Pancreas (tissue), 10 donors: Measurements from ENCODE around the gene SEC61A2. TPM values are rescaled to one million over a fixed set of nuclear protein-coding genes. Genes with fewer than 3 reads are reported as not detected.

ENCODE experiments used
- ATAC-seq, 4 donors: fragments of 200-7000 bp; cut with Tn5 transposase; one replicate each; pipeline versions ENCODE4 v1.8.0 to v1.9.1; 2020; ENCODE audit warnings: mild to moderate bottlenecking in 4 of 4, moderate library complexity in 4 of 4
- DNase-seq, 6 donors: peaks; one replicate each; pipeline ENCODE4 v3.0.0-alpha.2; 2020
- FAIRE-seq: peaks from 2 replicates; lab custom pipeline; 2012; peaks lifted over from hg19 to GRCh38; lab: Jason Lieb, UNC
- H3K27ac ChIP-seq, 4 donors: fragments of 200-600 bp; sonication (generic); 1 replicate in 3 of 4; 2 replicates in 1 of 4; pipeline versions ENCODE4 v1.5.0 to v1.8.0; 2020
- H3K27me3 ChIP-seq, 4 donors: fragments of 200-600 bp; one replicate each; pipeline ENCODE4 v1.8.0; 2021
- H3K36me3 ChIP-seq, 3 donors: fragments of 200-600 bp; sonication (generic) in 1 of 3; one replicate each; pipeline versions ENCODE4 v1.5.0 to v1.8.0; 2020 to 2021
- H3K4me1 ChIP-seq, 3 donors: fragments of 200-600 bp; one replicate each; pipeline ENCODE4 v1.8.0; 2021
- H3K4me3 ChIP-seq, 4 donors: fragments of 200-600 bp; sonication (generic) in 2 of 4; one replicate each; pipeline versions ENCODE4 v1.5.0 to v1.8.0; 2020 to 2021
- H3K9me3 ChIP-seq, 4 donors: fragments of 200-600 bp; one replicate each; pipeline ENCODE4 v1.8.0; 2021
- WGBS, 2 donors: extraction: QIAGEN DNeasy Blood & Tissue Kit; methylation state at CpG; one replicate each; pipeline ENCODE4 v1.1.7; 2013; 5-methylcytosine and 5-hydroxymethylcytosine counted together
- intact Hi-C, 3 donors: fragments of 100-400 bp; cut with DNase I; formaldehyde crosslinking; loops; one replicate each; pipeline versions ENCODE4 v1.11.1 to v1.14.2; 2022
- polyA plus RNA-seq, 2 donors: library from polyadenylated mRNA; stranded (reverse); fragments of 200-250 nt; gene quantifications; one replicate each; pipeline ENCODE4 v1.2.3, GENCODE V29; 2013
- total RNA-seq, 6 donors: library from RNA; stranded (reverse); fragmentation: NEBNext Ultra II Directional in 4 of 6; extraction: Animal tissue kit (Norgen Biotek cat#: 25700) in 4 of 6; gene quantifications; one replicate each; pipeline versions ENCODE4 v1.2.1 to v1.2.4, GENCODE V29; 2021 to 2023
- TF ChIP-seq, protein P1 (sequence below), 4 donors: fragments of 200-600 bp; sonication (generic) in 3 of 4; IDR thresholded peaks; one replicate each; pipeline versions ENCODE4 v1.5.0 to v1.8.0; 2021; ENCODE audit warnings: antibody characterized with exemption in 4 of 4
- donor health status: healthy with polysubstance abuse.
- donor health status: DM: no; HTN: no; CAD: no; lungs with moderate emphysema.
- donor health status: DM: no; HTN: no; CAD: no.
- donor health status: control.
- donor health status: control.
- donor health status: Bipolar disorder and iron deficiency.
- donor health status: DM: yes; HTN: yes; CAD: no.
- donor health status: DM: no; HTN: no; CAD: no.
- donor health status: DM: no; HTN: no; CAD: no.
- donor health status: DM: yes; HTN: yes; CAD: no.

The SEC61A2 gene
- total and polyA plus RNA-seq, 8 donors = 1.1 to 6.4 (median 1.9) TPM

DNA sequence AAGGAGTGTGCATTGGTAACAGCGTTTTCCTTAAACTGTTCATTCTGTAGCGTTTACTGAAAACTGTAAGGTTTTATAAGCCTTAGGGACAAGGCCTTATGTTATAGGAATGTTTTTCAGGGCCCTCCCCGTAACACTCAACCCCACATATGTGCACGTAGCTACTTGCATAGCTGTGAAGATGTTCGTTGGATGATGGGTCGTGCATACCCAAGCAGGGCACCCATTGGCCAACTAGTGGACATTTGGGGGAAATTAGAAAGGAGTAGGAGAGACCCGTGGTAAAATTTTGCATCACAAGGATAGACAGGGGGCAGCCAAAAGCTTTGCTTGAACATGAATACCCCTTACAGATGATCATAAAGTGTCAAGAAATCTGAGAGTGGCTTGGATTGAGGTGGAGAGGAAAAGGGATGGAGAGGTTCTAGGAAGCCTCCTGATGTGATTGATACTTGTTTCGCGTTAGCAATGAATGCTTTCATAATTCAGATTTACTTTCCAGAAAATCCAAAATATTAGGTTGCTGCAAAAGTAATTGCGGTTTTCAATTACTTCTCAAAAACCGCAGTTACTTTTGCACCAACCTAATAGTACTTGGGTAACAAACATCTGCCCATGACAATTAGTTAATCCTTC, 878 bp downstream of the SEC61A2 start:
- ATAC-seq (peak in 2 of 4 donors; percentile 11), DNase-seq (peak in 1 of 6 donors; percentile 27), FAIRE-seq (no peak)
- peak overlapping the region in 1 of 4 donors; percentile 39 for H3K27ac ChIP-seq
- no peaks in the 10 kb centered on the region for H3K27me3 ChIP-seq
- peak overlapping the region; percentile 55 to 95 (median 88) for H3K4me3 ChIP-seq
- TF ChIP-seq, protein P1, sequence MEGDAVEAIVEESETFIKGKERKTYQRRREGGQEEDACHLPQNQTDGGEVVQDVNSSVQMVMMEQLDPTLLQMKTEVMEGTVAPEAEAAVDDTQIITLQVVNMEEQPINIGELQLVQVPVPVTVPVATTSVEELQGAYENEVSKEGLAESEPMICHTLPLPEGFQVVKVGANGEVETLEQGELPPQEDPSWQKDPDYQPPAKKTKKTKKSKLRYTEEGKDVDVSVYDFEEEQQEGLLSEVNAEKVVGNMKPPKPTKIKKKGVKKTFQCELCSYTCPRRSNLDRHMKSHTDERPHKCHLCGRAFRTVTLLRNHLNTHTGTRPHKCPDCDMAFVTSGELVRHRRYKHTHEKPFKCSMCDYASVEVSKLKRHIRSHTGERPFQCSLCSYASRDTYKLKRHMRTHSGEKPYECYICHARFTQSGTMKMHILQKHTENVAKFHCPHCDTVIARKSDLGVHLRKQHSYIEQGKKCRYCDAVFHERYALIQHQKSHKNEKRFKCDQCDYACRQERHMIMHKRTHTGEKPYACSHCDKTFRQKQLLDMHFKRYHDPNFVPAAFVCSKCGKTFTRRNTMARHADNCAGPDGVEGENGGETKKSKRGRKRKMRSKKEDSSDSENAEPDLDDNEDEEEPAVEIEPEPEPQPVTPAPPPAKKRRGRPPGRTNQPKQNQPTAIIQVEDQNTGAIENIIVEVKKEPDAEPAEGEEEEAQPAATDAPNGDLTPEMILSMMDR (IDR thresholded peaks at IDR 0.05) = peak in 1 of 4 donors; percentile 11
- H3K9me3 ChIP-seq = no peaks in the 10 kb centered on the region
- intact Hi-C loops = no loop called here
- no peaks in the 10 kb centered on the region for H3K4me1 ChIP-seq
- no peaks in the 10 kb centered on the region for H3K36me3 ChIP-seq
- WGBS, 2 donors = 31 to 32% methylated on average over 11 of the region's 11 CpGs

DNA sequence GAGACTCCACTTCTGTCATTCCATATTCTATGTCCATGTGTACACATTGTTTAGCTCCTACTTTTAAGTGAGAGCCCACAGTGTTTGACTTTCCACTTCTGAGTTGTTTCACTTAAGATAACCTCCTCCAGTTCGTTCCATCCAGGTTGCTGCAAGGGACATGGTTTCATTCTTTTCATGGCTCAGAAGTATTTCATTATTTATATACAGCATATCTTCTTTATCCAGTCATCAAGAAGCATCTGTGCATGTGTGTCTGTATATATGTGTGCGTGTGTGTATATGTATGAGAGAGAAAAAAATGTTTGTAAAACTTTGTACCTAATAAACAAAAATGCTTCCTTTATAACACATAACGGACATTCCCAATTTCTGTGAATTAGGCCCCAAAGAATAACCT, 6.2 kb downstream of the SEC61A2 start:
- Histone ChIP-seq H3K27me3 (no peaks in the 10 kb centered on the region), H3K9me3 (no peaks in the 10 kb centered on the region), H3K36me3 (peaks cover 0 to 22% (median 0%) of the 10 kb centered on the region in 3 donors), H3K4me3 (no peak overlapping the region), H3K4me1 (no peaks in the 10 kb centered on the region), H3K27ac (no peak overlapping the region)
- DNase-seq (no peak), ATAC-seq (no peak), FAIRE-seq (no peak)
- intact Hi-C loops = no loop called here
- TF ChIP-seq, protein P1 (IDR thresholded peaks at IDR 0.05) = no peak
- WGBS, 2 donors = 71 to 72% methylated on average over 3 of the region's 3 CpGs

DNA sequence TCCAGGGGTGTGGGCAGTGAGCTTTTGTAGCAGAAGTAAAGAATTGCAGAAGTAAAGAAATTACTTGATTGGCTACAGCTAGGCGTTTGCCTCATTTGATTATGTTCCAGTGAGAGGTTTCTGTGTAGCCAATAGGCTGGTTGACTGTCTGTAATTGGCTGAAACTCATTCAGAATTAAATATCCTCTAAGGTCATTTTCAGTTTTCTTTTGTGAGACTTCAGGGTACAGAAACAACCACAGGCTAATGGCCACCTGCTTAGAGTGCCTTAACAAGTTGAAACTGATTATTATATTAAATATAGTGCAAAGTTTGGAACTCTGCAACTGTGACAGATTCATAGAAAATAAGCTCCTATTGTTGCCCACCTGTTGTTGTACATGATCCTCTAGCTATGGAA, 10.6 kb downstream of the SEC61A2 start:
- no peak overlapping the region for H3K4me3 ChIP-seq
- peaks cover 0 to 39% (median 0%) of the 10 kb centered on the region in 3 donors for H3K36me3 ChIP-seq
- no peak overlapping the region for H3K27ac ChIP-seq
- DNase-seq = no peak
- H3K9me3 ChIP-seq = no peaks in the 10 kb centered on the region
- FAIRE-seq = no peak
- TF ChIP-seq, protein P1 (IDR thresholded peaks at IDR 0.05) = no peak
- intact Hi-C loops = no loop called here
- H3K27me3 ChIP-seq = no peaks in the 10 kb centered on the region
- no peak for ATAC-seq
- H3K4me1 ChIP-seq = no peaks in the 10 kb centered on the region
- WGBS, 2 donors = 50 to 92% methylated on average over 1 of the region's 1 CpG

GRCh38 chr10:12144538-12144937, 15.1 kb downstream of the SEC61A2 start:
- H3K36me3 ChIP-seq = peaks cover 0 to 17% (median 0%) of the 10 kb centered on the region in 3 donors
- ATAC-seq (no peak), FAIRE-seq (no peak), DNase-seq (no peak)
- TF ChIP-seq, protein P1 (IDR thresholded peaks at IDR 0.05) = no peak
- no peak overlapping the region for H3K4me3 ChIP-seq
- WGBS, 2 donors = 91 to 92% methylated on average over 3 of the region's 3 CpGs
- intact Hi-C loops = no loop called here
- H3K9me3 ChIP-seq = no peaks in the 10 kb centered on the region
- no peaks in the 10 kb centered on the region for H3K27me3 ChIP-seq
- H3K27ac ChIP-seq = no peak overlapping the region
- no peaks in the 10 kb centered on the region for H3K4me1 ChIP-seq

- no peak for DNase-seq
- 65 to 78% methylated on average over 4 of the region's 4 CpGs for WGBS, 2 donors
- FAIRE-seq = no peak
Observed at GRCh38 chr10:12150163-12150562, 20.7 kb downstream of the SEC61A2 start.

More at GRCh38 chr10:12150163-12150562, 20.7 kb downstream of the SEC61A2 start:
- H3K4me1 ChIP-seq = no peaks in the 10 kb centered on the region
- TF ChIP-seq, protein P1 (IDR thresholded peaks at IDR 0.05) = no peak
- ATAC-seq = no peak
- H3K9me3 ChIP-seq = no peaks in the 10 kb centered on the region
- H3K4me3 ChIP-seq = no peak overlapping the region
- intact Hi-C loops = no loop called here
- no peaks in the 10 kb centered on the region for H3K27me3 ChIP-seq
- H3K36me3 ChIP-seq = no peaks in the 10 kb centered on the region
- no peak overlapping the region for H3K27ac ChIP-seq
